K562 (cell line): ENCODE results near the gene SOBP. TPM values are rescaled to one million over a fixed set of nuclear protein-coding genes. Genes with fewer than 3 reads are reported as not detected.

ENCODE experiments used
- ATAC-seq: fragments of 200-7000 bp; cut with Tn5 transposase; 3 replicates; pipeline ENCODE4 v1.9.1; 2020; ENCODE audit warnings: moderate library complexity
- Bru-seq: library from RNA; stranded (reverse); fragments of 400-500 nt; gene quantifications from one replicate; lab custom pipeline; 2021; lab: Mats Ljungman, UMichigan
- BruChase-seq, 2 experiments: library from RNA; stranded (reverse); fragments of 400-500 nt; gene quantifications; one replicate each; lab custom pipeline; 2021; lab: Mats Ljungman, UMichigan
- BruUV-seq: library from RNA; stranded (reverse); fragments of 400-500 nt; replicated peaks from 2 replicates; lab custom pipeline; 2021; lab: Mats Ljungman, UMichigan
- CTCF ChIA-PET: fragments of 300-600 bp; formaldehyde crosslinking; extraction: SDS; loops from one replicate; lab custom pipeline; 2021; ENCODE audit warnings: low intra/inter-chr PET ratio; lab: Yijun Ruan, JAX
- POLR2A ChIA-PET: fragments of 300-600, 350-650 bp; sonication (Branson Sonifier 250); formaldehyde crosslinking; extraction: SDS; loops from one replicate; lab custom pipeline; 2021; ENCODE audit warnings: antibody characterized with exemption, inconsistent platforms; lab: Yijun Ruan, JAX
- DNase-seq, 4 experiments: peaks; one replicate each; pipeline versions ENCODE4 v3.0.0 to v3.0.0-alpha.2; 2011 to 2018; ENCODE audit warnings: low spot score in 3 of 4, mixed read lengths in 3 of 4; ENCODE audit errors: extremely low read depth in 1 of 4
- FAIRE-seq: peaks from 2 replicates; lab custom pipeline; 2011; peaks lifted over from hg19 to GRCh38; lab: Jason Lieb, UNC
- H2AFZ ChIP-seq: 2 replicates; pipeline ENCODE4 v1.6.0; 2011; ENCODE audit warnings: low read depth, low read length, control low read depth, inconsistent platforms
- H3K27ac ChIP-seq: fragments of 200-600 bp; 3 replicates; pipeline ENCODE4 v1.8.0; 2011; ENCODE audit warnings: low read depth, mild to moderate bottlenecking, control low read depth, inconsistent platforms, low read length, moderate library complexity, mixed read lengths; ENCODE audit errors: extremely low read depth
- H3K27me3 ChIP-seq, 2 experiments: fragments of 300-600 bp in 1 of 2; 2 replicates in 1 of 2; 3 replicates in 1 of 2; pipeline versions ENCODE4 v1.6.0 to v1.8.0; 2011; ENCODE audit warnings: inconsistent platforms in 2 of 2, low read length in 2 of 2, mild to moderate bottlenecking in 1 of 2, mixed read lengths in 1 of 2, moderate library complexity in 1 of 2; ENCODE audit not compliant: control insufficient read depth in 2 of 2, insufficient read depth in 2 of 2
- H3K36me3 ChIP-seq: fragments of 300-600 bp; 3 replicates; pipeline ENCODE4 v1.8.0; 2011; ENCODE audit warnings: mild to moderate bottlenecking, low read length, inconsistent platforms; ENCODE audit not compliant: control insufficient read depth, insufficient read depth
- H3K4me1 ChIP-seq, 2 experiments: fragments of 200-600 bp in 1 of 2; replicated peaks in 1 of 2; 2 replicates in 1 of 2; 3 replicates in 1 of 2; pipeline versions ENCODE4 v1.5.1 to v1.8.0; 2011; ENCODE audit warnings: inconsistent platforms in 2 of 2, low read length in 2 of 2, mild to moderate bottlenecking in 1 of 2, mixed read lengths in 1 of 2, moderate library complexity in 1 of 2; ENCODE audit not compliant: control insufficient read depth in 2 of 2, insufficient read depth in 2 of 2
- H3K4me2 ChIP-seq: 2 replicates; pipeline ENCODE4 v1.6.1; 2011; ENCODE audit warnings: low read length, control low read depth, inconsistent platforms, mixed read lengths; ENCODE audit not compliant: insufficient read depth
- H3K4me3 ChIP-seq: fragments of 200-600 bp; sonication (generic), shearing (Covaris generic); 2 replicates; pipeline ENCODE4 v1.5.1; 2016; ENCODE audit warnings: control low read depth, inconsistent platforms
- H3K79me2 ChIP-seq: fragments of 200-600 bp; 3 replicates; pipeline ENCODE4 v1.8.0; 2011; ENCODE audit warnings: low read length, inconsistent platforms; ENCODE audit not compliant: control insufficient read depth, insufficient read depth
- H3K9ac ChIP-seq, 2 experiments: 2 replicates each; pipeline versions ENCODE4 v1.6.0 to v1.6.1; 2011; ENCODE audit warnings: low read depth in 2 of 2, low read length in 2 of 2, control low read depth in 1 of 2, inconsistent platforms in 1 of 2, mild to moderate bottlenecking in 1 of 2, mixed read lengths in 1 of 2; ENCODE audit not compliant: insufficient read depth in 1 of 2
- H3K9me1 ChIP-seq: one replicate; pipeline ENCODE4 v1.6.0; 2011; ENCODE audit warnings: inconsistent platforms, mild to moderate bottlenecking, low read length, moderate library complexity; ENCODE audit not compliant: control insufficient read depth, insufficient read depth
- H3K9me3 ChIP-seq: replicated peaks from 2 replicates; pipeline ENCODE4 v1.5.1; 2011; ENCODE audit warnings: low read depth, low read length, inconsistent platforms; ENCODE audit not compliant: control insufficient read depth, insufficient read depth
- H4K20me1 ChIP-seq: replicated peaks from 2 replicates; pipeline ENCODE4 v1.6.1; 2011; ENCODE audit warnings: low read length, inconsistent platforms, mixed read lengths; ENCODE audit not compliant: control insufficient read depth, insufficient read depth
- NCOA4 ChIP-seq: fragments of 450-650 bp; IDR thresholded peaks from 2 replicates; pipeline ENCODE4 v1.6.1; 2018; ENCODE audit warnings: mild to moderate bottlenecking; ENCODE audit not compliant: partially characterized antibody
- OTX1 ChIP-seq: fragments of 450-650 bp; formaldehyde crosslinking; IDR thresholded peaks from 2 replicates; pipeline ENCODE4 v1.4.0; 2022; ENCODE audit warnings: mild to moderate bottlenecking
- RBM25 ChIP-seq: fragments of 200-400 bp; formaldehyde crosslinking; IDR thresholded peaks from 2 replicates; pipeline ENCODE4 v1.6.1; 2018; ENCODE audit warnings: low read length, low read depth, moderate library complexity; ENCODE audit not compliant: severe bottlenecking
- ZNF707 ChIP-seq: fragments of 250-450 bp; sonication (Bioruptor Pico); conservative IDR thresholded peaks from 2 replicates; pipeline ENCODE4 v1.8.0; 2022; ENCODE audit warnings: inconsistent platforms, mild to moderate bottlenecking, moderate library complexity
- WGBS: fragments of 100-300 bp; shearing (Covaris generic); methylation state at CpG from one replicate; pipeline ENCODE4 v1.1.6; 2016; ENCODE audit warnings: low coverage, mixed read lengths; ENCODE audit not compliant: insufficient coverage; ENCODE audit errors: missing lambda C conversion rate; 5-methylcytosine and 5-hydroxymethylcytosine counted together
- in situ Hi-C: fragments of 300-500 bp; cut with MboI; formaldehyde crosslinking; loops from 4 replicates; pipeline ENCODE4 v1.15.0; 2018; ENCODE audit warnings: inconsistent platforms, mixed read lengths
- intact Hi-C: fragments of 100-400 bp; cut with micrococcal nuclease; formaldehyde crosslinking; loops from 2 replicates; pipeline ENCODE4 v1.14.2; 2022
- long read RNA-seq, 3 experiments: library from polyadenylated mRNA in 2 of 3; library from RNA in 1 of 3; unstranded in 2 of 3; stranded (forward) in 1 of 3; transcript quantifications; one replicate each; pipeline ENCODE4 v2.0.0, GENCODE V29; 2019 to 2022
- polyA minus RNA-seq, 3 experiments: library from RNA; depleted of rRNA, polyadenylated mRNA; stranded (reverse); fragments of >200 nt; gene quantifications; 2 replicates each; pipeline ENCODE4 v1.2.3, GENCODE V29; 2011
- polyA plus RNA-seq, 8 experiments: library from polyadenylated mRNA; depleted of rRNA in 4 of 8; stranded (reverse) in 5 of 8; unstranded in 3 of 8; fragments of >200 nt; fragmentation: Nextera tagmentation in 2 of 8; fragmentation: Illumina TruSeq in 1 of 8; extraction: Ambion mirVana in 2 of 8; extraction: Trizol in 1 of 8; gene quantifications; 2 replicates each; pipeline versions ENCODE4 v1.2.1 to v1.2.3, GENCODE V29; 2011 to 2014; ENCODE audit warnings: inconsistent platforms in 1 of 8, missing spikeins in 1 of 8
- total RNA-seq, 7 experiments: library from RNA; depleted of rRNA in 6 of 7; stranded (reverse); fragments of >200 nt in 6 of 7; fragmentation: Illumina TruSeq in 2 of 7; extraction: Trizol in 2 of 7; gene quantifications; 2 replicates each; pipeline versions ENCODE4 v1.2.1 to v1.2.3, GENCODE V29; 2011 to 2021; ENCODE audit warnings: low replicate concordance in 1 of 7
- TF ChIP-seq, protein P1 (sequence below): sonication (generic); formaldehyde crosslinking; IDR thresholded peaks from 2 replicates; pipeline ENCODE4 v1.8.0; 2023; ENCODE audit warnings: missing genetic modification reagents, mild to moderate bottlenecking, borderline replicate concordance

SOBP gene, protein sequence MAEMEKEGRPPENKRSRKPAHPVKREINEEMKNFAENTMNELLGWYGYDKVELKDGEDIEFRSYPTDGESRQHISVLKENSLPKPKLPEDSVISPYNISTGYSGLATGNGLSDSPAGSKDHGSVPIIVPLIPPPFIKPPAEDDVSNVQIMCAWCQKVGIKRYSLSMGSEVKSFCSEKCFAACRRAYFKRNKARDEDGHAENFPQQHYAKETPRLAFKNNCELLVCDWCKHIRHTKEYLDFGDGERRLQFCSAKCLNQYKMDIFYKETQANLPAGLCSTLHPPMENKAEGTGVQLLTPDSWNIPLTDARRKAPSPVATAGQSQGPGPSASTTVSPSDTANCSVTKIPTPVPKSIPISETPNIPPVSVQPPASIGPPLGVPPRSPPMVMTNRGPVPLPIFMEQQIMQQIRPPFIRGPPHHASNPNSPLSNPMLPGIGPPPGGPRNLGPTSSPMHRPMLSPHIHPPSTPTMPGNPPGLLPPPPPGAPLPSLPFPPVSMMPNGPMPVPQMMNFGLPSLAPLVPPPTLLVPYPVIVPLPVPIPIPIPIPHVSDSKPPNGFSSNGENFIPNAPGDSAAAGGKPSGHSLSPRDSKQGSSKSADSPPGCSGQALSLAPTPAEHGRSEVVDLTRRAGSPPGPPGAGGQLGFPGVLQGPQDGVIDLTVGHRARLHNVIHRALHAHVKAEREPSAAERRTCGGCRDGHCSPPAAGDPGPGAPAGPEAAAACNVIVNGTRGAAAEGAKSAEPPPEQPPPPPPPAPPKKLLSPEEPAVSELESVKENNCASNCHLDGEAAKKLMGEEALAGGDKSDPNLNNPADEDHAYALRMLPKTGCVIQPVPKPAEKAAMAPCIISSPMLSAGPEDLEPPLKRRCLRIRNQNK
- not detected in 2 replicates for total RNA-seq (2011; cell fraction: chromatin; rRNA removed; ENCODE audit: low replicate concordance)
- total RNA-seq (2011; cell fraction: nucleolus; rRNA removed), result not detected in 2 replicates
- total RNA-seq (2011; cell fraction: nucleoplasm; rRNA removed), result not detected in 2 replicates
- total RNA-seq (2014; rRNA removed), result not detected in 2 replicates
- total RNA-seq (2014; rRNA removed; fragmentation: Illumina TruSeq; extraction: Trizol), result not detected in 2 replicates
- total RNA-seq (2015; rRNA removed; fragmentation: Illumina TruSeq; extraction: Trizol), result not detected in 2 replicates
- 0.16 TPM in 1 of 2 replicates, not detected in the other for total RNA-seq (2021)
- polyA plus RNA-seq (2011; rRNA removed), result not detected in 2 replicates
- polyA plus RNA-seq (2011; cell fraction: cytosol; rRNA removed), result not detected in 2 replicates
- not detected in 2 replicates for polyA plus RNA-seq (2011; cell fraction: nucleus; rRNA removed)
- polyA plus RNA-seq (2012), result not detected in 2 replicates
- not detected in 2 replicates for polyA plus RNA-seq (2014; fragmentation: Illumina TruSeq; extraction: Trizol)
- not detected for polyA plus RNA-seq (2014; fragmentation: Nextera tagmentation; extraction: Ambion mirVana)
- not detected in 2 replicates for polyA plus RNA-seq (2014; rRNA removed)
- polyA minus RNA-seq (2011; rRNA and poly(A)+ RNA removed), result not detected in 2 replicates
- polyA minus RNA-seq (2011; cell fraction: cytosol; rRNA and poly(A)+ RNA removed), result not detected in 2 replicates
- polyA minus RNA-seq (2011; cell fraction: nucleus; rRNA and poly(A)+ RNA removed), result not detected in 2 replicates
- Bru-seq, nascent RNA, result percentile 7 among the genes with signal in this experiment
- BruChase-seq, experiment 1, labeled RNA remaining after a 2-hour chase, result percentile 5 among the genes with signal in this experiment
- BruChase-seq, experiment 2, labeled RNA remaining after a 6-hour chase, result percentile 7 among the genes with signal in this experiment
- long read RNA-seq, experiment 1, result 0 reads
- long read RNA-seq, experiment 2, result 0 reads
- long read RNA-seq, experiment 3, result 0 reads

DNA sequence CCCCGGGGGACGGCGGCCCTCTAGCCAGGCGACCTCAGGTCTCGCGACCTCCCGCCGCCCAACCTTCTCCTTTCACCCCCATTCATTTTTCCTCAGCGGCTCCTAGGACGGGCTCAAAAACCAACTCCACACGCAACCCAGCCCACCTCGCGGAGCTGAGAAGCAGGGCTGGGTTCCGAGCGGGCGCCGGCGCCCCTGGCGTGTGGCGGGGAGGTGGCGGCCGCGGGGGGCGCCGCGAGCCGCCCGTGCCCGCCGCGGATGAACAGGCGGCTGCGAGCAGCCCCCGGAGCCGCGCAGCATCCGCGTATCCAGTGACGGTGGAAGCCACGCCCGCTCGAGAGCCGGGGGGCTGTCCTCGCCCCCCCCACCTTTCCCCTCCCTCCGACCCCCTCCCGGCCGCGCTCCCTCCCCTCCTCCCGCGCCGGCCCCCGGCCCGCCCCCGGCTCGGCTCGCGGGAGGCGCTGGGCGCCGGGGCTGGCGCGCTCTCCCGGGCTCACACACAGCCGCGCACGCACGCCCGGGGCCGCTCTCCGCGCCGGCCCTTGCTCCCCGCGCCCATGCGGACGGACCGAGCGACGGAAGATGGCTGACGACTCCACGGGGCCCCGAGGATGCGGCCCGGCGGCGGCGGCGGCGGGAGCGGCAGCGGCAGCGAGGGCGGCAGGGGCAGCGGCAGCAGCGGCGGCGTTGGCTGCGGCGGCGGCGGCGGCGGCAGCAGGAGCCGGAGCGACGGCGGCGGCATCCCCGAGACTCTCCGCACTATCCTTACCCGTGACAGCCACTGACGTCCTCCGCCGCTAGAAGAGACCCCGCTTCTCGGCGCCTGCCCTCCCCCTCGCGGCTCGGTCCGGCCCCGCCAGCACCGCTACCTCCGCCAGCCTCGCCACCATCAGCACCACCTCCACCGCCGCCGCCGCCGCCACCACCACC, at the start of gene SOBP:
SOBP (plus strand) TSS at position 482 of the 930 bp plus-strand sequence. CDS start 500 bp downstream, outside the sequence.
- Histone ChIP-seq H3K36me3 (no peaks in the 10 kb centered on the region), H3K4me2 (peak within 1 kb of the TSS; percentile 21; the same call in 1 of the 2 replicates), H3K79me2 (no peaks in the 10 kb centered on the region), H3K9me3 (no peaks in the 10 kb centered on the region), H4K20me1 (no peaks in the 10 kb centered on the region), H3K9ac (peak within 1 kb of the TSS in 1 of 2 experiments; percentile 61; a peak in 1 of 4 replicates), H3K4me1 (peaks cover 0 to 31% of the 10 kb centered on the region in 2 experiments; a peak in 3 of 5 replicates), H2AFZ (peak within 1 kb of the TSS; percentile 56; the same call in 1 of the 2 replicates), H3K27me3 (peaks cover 56 to 65% of the 10 kb centered on the region in 2 experiments), H3K4me3 (peak within 1 kb of the TSS; percentile 30), H3K9me1 (no peaks in the 10 kb centered on the region), H3K27ac (no peak within 1 kb of the TSS)
- ATAC-seq (peak; percentile 63), FAIRE-seq (no peak), DNase-seq (peak; percentile 14 to 65 (median 45))
- ChIA-PET POLR2A (interaction anchor here (1.0 to 1.1 kb wide), 2 partner anchors 10 to 31 kb away, joined by 3 read pairs; partner anchors contain the start of gene PDSS2), CTCF (no interaction called here)
- intact Hi-C loops (no loop called here), in situ Hi-C loops (no loop called here)
- 1% methylated on average over 23 of the region's 130 CpGs for WGBS
- no TSS peak for BruUV-seq
- TF ChIP-seq OTX1, result no peak
- no peak for TF ChIP-seq NCOA4
- no peak for TF ChIP-seq ZNF707 (CRISPR knock-in tag)
- TF ChIP-seq, protein P1, sequence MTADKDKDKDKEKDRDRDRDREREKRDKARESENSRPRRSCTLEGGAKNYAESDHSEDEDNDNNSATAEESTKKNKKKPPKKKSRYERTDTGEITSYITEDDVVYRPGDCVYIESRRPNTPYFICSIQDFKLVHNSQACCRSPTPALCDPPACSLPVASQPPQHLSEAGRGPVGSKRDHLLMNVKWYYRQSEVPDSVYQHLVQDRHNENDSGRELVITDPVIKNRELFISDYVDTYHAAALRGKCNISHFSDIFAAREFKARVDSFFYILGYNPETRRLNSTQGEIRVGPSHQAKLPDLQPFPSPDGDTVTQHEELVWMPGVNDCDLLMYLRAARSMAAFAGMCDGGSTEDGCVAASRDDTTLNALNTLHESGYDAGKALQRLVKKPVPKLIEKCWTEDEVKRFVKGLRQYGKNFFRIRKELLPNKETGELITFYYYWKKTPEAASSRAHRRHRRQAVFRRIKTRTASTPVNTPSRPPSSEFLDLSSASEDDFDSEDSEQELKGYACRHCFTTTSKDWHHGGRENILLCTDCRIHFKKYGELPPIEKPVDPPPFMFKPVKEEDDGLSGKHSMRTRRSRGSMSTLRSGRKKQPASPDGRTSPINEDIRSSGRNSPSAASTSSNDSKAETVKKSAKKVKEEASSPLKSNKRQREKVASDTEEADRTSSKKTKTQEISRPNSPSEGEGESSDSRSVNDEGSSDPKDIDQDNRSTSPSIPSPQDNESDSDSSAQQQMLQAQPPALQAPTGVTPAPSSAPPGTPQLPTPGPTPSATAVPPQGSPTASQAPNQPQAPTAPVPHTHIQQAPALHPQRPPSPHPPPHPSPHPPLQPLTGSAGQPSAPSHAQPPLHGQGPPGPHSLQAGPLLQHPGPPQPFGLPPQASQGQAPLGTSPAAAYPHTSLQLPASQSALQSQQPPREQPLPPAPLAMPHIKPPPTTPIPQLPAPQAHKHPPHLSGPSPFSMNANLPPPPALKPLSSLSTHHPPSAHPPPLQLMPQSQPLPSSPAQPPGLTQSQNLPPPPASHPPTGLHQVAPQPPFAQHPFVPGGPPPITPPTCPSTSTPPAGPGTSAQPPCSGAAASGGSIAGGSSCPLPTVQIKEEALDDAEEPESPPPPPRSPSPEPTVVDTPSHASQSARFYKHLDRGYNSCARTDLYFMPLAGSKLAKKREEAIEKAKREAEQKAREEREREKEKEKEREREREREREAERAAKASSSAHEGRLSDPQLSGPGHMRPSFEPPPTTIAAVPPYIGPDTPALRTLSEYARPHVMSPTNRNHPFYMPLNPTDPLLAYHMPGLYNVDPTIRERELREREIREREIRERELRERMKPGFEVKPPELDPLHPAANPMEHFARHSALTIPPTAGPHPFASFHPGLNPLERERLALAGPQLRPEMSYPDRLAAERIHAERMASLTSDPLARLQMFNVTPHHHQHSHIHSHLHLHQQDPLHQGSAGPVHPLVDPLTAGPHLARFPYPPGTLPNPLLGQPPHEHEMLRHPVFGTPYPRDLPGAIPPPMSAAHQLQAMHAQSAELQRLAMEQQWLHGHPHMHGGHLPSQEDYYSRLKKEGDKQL (CRISPR knock-in tag), result no peak
- TF ChIP-seq RBM25, result no peak
